Endothelial cell of umbilical vein (primary cell): ENCODE results near the gene APOL5. TPM values are rescaled to one million over a fixed set of nuclear protein-coding genes. Genes with fewer than 3 reads are reported as not detected.

Source experiments
- BruUV-seq: library from RNA; stranded (reverse); fragments of 400-500 nt; replicated peaks from 2 replicates; lab custom pipeline; 2021; lab: Mats Ljungman, UMichigan
- CTCF ChIA-PET: fragments of 300-600, 350-600 bp; sonication (Branson Sonifier 250); formaldehyde crosslinking; loops from one replicate; lab custom pipeline; 2021; ENCODE audit warnings: antibody characterized with exemption, inconsistent platforms; lab: Charles Lee
- POLR2A ChIA-PET: fragments of 300-600, 350-600 bp; sonication (Branson Sonifier 250); formaldehyde crosslinking; loops from one replicate; lab custom pipeline; 2021; ENCODE audit warnings: antibody characterized with exemption, inconsistent platforms; lab: Charles Lee
- DNase-seq: peaks from one replicate; pipeline ENCODE4 v3.0.0-alpha.2; 2011; ENCODE audit warnings: low read depth, low spot score
- FAIRE-seq: peaks from 2 replicates; lab custom pipeline; 2011; peaks lifted over from hg19 to GRCh38; lab: Jason Lieb, UNC
- H2AFZ ChIP-seq: 2 replicates; pipeline ENCODE4 v1.6.0; 2012; ENCODE audit warnings: low read depth, low read length, control low read depth, inconsistent platforms
- H3K27ac ChIP-seq: 2 replicates; pipeline ENCODE4 v1.5.1; 2011; ENCODE audit warnings: low read depth, mild to moderate bottlenecking, control low read depth, low read length, moderate library complexity; ENCODE audit not compliant: insufficient read depth
- H3K27me3 ChIP-seq, 2 experiments: 2 replicates each; pipeline versions ENCODE4 v1.6.0 to v1.6.1; 2011; ENCODE audit warnings: low read length in 2 of 2, mixed read lengths in 1 of 2; ENCODE audit not compliant: control insufficient read depth in 2 of 2, insufficient read depth in 2 of 2
- H3K36me3 ChIP-seq, 2 experiments: 2 replicates in 1 of 2; 3 replicates in 1 of 2; pipeline ENCODE4 v1.5.1; 2011; ENCODE audit warnings: low read length in 2 of 2, mild to moderate bottlenecking in 1 of 2, moderate library complexity in 1 of 2; ENCODE audit not compliant: control insufficient read depth in 2 of 2, insufficient read depth in 2 of 2; ENCODE audit errors: extremely low read depth in 1 of 2
- H3K4me1 ChIP-seq: 3 replicates; pipeline ENCODE4 v1.5.1; 2011; ENCODE audit warnings: mild to moderate bottlenecking, low read length; ENCODE audit not compliant: control insufficient read depth, insufficient read depth; ENCODE audit errors: extremely low read depth
- H3K4me2 ChIP-seq: 2 replicates; pipeline ENCODE4 v1.6.1; 2011; ENCODE audit warnings: low read length, control low read depth, mixed read lengths; ENCODE audit not compliant: insufficient read depth
- H3K4me3 ChIP-seq, 3 experiments: fragments of 200-600 bp in 1 of 3; sonication (generic), shearing (Covaris generic) in 1 of 3; replicated peaks in 1 of 3; 2 replicates each; pipeline ENCODE4 v1.5.1; 2011 to 2016; ENCODE audit warnings: control low read depth in 3 of 3, low read length in 3 of 3, mild to moderate bottlenecking in 2 of 3, inconsistent platforms in 1 of 3, low read depth in 1 of 3, moderate library complexity in 1 of 3; ENCODE audit not compliant: insufficient read depth in 1 of 3
- H3K79me2 ChIP-seq: 2 replicates; pipeline ENCODE4 v1.6.0; 2012; ENCODE audit warnings: low read length, inconsistent platforms; ENCODE audit not compliant: control insufficient read depth, insufficient read depth
- H3K9ac ChIP-seq: replicated peaks from 2 replicates; pipeline ENCODE3; 2011; ENCODE audit warnings: low read length, control low read depth; ENCODE audit not compliant: insufficient read depth; ENCODE audit errors: extremely low read depth
- H3K9me1 ChIP-seq: replicated peaks from 3 replicates; pipeline ENCODE4 v1.6.0; 2011; ENCODE audit warnings: mild to moderate bottlenecking, low read length; ENCODE audit not compliant: control insufficient read depth, insufficient read depth; ENCODE audit errors: extremely low read depth
- H3K9me3 ChIP-seq: replicated peaks from 2 replicates; pipeline ENCODE4 v1.5.1; 2012; ENCODE audit warnings: low read length, inconsistent platforms; ENCODE audit not compliant: control insufficient read depth, insufficient read depth
- H4K20me1 ChIP-seq: replicated peaks from 2 replicates; pipeline ENCODE3; 2011; ENCODE audit warnings: mild to moderate bottlenecking, low read length; ENCODE audit not compliant: control insufficient read depth, insufficient read depth; ENCODE audit errors: extremely low read depth
- CTCF ChIP-seq, 2 donors: IDR thresholded peaks; 1 replicate in 1 of 2; 2 replicates in 1 of 2; pipeline ENCODE4 v1.5.1; 2011; ENCODE audit warnings: low read length in 2 of 2, mild to moderate bottlenecking in 2 of 2, moderate library complexity in 2 of 2, control low read depth in 1 of 2, inconsistent platforms in 1 of 2, low read depth in 1 of 2; ENCODE audit not compliant: insufficient read depth in 1 of 2; ENCODE audit errors: extremely low read depth in 1 of 2
- EZH2 ChIP-seq: IDR thresholded peaks from 2 replicates; pipeline ENCODE4 v1.6.1; 2012; ENCODE audit warnings: borderline replicate concordance, low read depth, mild to moderate bottlenecking, moderate library complexity, low read length, inconsistent platforms; ENCODE audit not compliant: severe bottlenecking
- FOS ChIP-seq: IDR thresholded peaks from 2 replicates; pipeline ENCODE4 v1.6.1; 2011; ENCODE audit warnings: mild to moderate bottlenecking, low read length, moderate library complexity, borderline replicate concordance; ENCODE audit not compliant: insufficient read depth
- GATA2 ChIP-seq: IDR thresholded peaks from 2 replicates; pipeline ENCODE4 v1.7.0; 2011; ENCODE audit warnings: low read depth, mild to moderate bottlenecking, moderate library complexity, mixed read lengths, low read length; ENCODE audit not compliant: insufficient read length, insufficient read depth
- JUN ChIP-seq: IDR thresholded peaks from 2 replicates; pipeline ENCODE4 v1.6.1; 2011; ENCODE audit warnings: borderline replicate concordance, low read depth; ENCODE audit not compliant: insufficient read length, insufficient read depth
- MAX ChIP-seq: IDR thresholded peaks from 2 replicates; pipeline ENCODE4 v1.6.1; 2011; ENCODE audit not compliant: insufficient read depth, insufficient read length
- MYC ChIP-seq: IDR thresholded peaks from one replicate; pipeline ENCODE4 v1.6.1; 2011; ENCODE audit warnings: mild to moderate bottlenecking, low read depth, low read length
- POLR2A ChIP-seq: IDR thresholded peaks from 2 replicates; pipeline ENCODE4 v1.6.1; 2012; ENCODE audit warnings: low read depth, mild to moderate bottlenecking, control low read depth, low read length
- POLR2AphosphoS5 ChIP-seq: IDR thresholded peaks from 2 replicates; pipeline ENCODE4 v1.6.1; 2012; ENCODE audit warnings: low read depth, mild to moderate bottlenecking, control low read depth, low read length, moderate library complexity; ENCODE audit not compliant: insufficient read depth
- dilution Hi-C: fragments of 300-500 bp; cut with MboI; formaldehyde crosslinking; loops from one replicate; pipeline ENCODE4 v1.15.0; 2019; ENCODE audit warnings: low sequenced_read_pairs; ENCODE audit not compliant: extremely low pct_ligation_motif_present
- intact Hi-C: fragments of 100-400 bp; cut with micrococcal nuclease; formaldehyde crosslinking; loops from one replicate; pipeline ENCODE4 v1.10.0; 2022
- polyA plus RNA-seq, 4 experiments: library from polyadenylated mRNA; depleted of rRNA in 3 of 4; stranded (reverse) in 3 of 4; unstranded in 1 of 4; fragments of >200 nt; gene quantifications; 2 replicates each; pipeline versions ENCODE4 v1.2.1 to v1.2.3, GENCODE V29; 2011 to 2012; ENCODE audit warnings: missing spikeins in 1 of 4
- total RNA-seq: library from RNA; stranded (reverse); gene quantifications from 2 replicates; pipeline ENCODE4 v1.2.3, GENCODE V29; 2021

APOL5 gene
- total and polyA plus RNA-seq, 2 donors (not counting 3 experiments of a cell fraction or from before 2014, with no cell fraction given), result not detected

- peaks cover 6 to 10% of the 10 kb centered on the region in 2 experiments for H3K36me3 ChIP-seq
- ChIA-PET CTCF (no interaction called here), POLR2A (no interaction called here)
- H2AFZ ChIP-seq, result no peak overlapping the region
- no peaks in the 10 kb centered on the region for H4K20me1 ChIP-seq
- H3K9me1 ChIP-seq, result no peaks in the 10 kb centered on the region
- no peak overlapping the region for H3K4me2 ChIP-seq
- DNase-seq (no peak), FAIRE-seq (no peak)
- intact Hi-C loops (no loop called here), dilution Hi-C loops (no loop called here)
- H3K79me2 ChIP-seq, result no peaks in the 10 kb centered on the region
- H3K27me3 ChIP-seq, result no peaks in the 10 kb centered on the region
- no peak for TF ChIP-seq MYC
- no peak for TF ChIP-seq POLR2AphosphoS5
- TF ChIP-seq POLR2A, result no peak
- TF ChIP-seq MAX, result no peak
- no peak for TF ChIP-seq EZH2
- TF ChIP-seq CTCF (IDR thresholded peaks at IDR 0.05; ENCODE audit: extremely low read depth in 1 of 2, insufficient read depth in 1 of 2, low read depth in 1 of 2, low read length in 2 of 2), result no peak
- TF ChIP-seq JUN, result no peak
- no peak for TF ChIP-seq FOS
- no peak for TF ChIP-seq GATA2
- H3K9ac ChIP-seq, result no peak overlapping the region
- H3K9me3 ChIP-seq, result no peaks in the 10 kb centered on the region
- H3K27ac ChIP-seq, result no peak overlapping the region
- H3K4me1 ChIP-seq, result peaks cover 19% of the 10 kb centered on the region
- H3K4me3 ChIP-seq, result no peak overlapping the region
- no TSS peak for BruUV-seq
Measured at GRCh38 chr22:35746248-35746647, 28.6 kb downstream of the APOL5 start.
